ENCODE measurements around the gene MAP2. TPM values are rescaled to one million over a fixed set of nuclear protein-coding genes. Genes with fewer than 3 reads are reported as not detected.

MAP2 gene
- total and polyA plus RNA-seq, 2 experiments from 2014 or later: 2.9 to 4.4 TPM

- TF ChIP-seq ZNF462 (CRISPR knock-in tag; IDR thresholded peaks at IDR 0.05) (no peak), CREB1 (CRISPR knock-in tag; IDR thresholded peaks at IDR 0.05; ENCODE audit: low read depth) (no peak), POLR2AphosphoS5 (IDR thresholded peaks at IDR 0.05; ENCODE audit: low read depth) (no peak), ETS1 (IDR thresholded peaks at IDR 0.05) (no peak), JUNB (IDR thresholded peaks at IDR 0.05; ENCODE audit: unreplicated experiment) (no peak)
Measured at GRCh38 chr2:209391776-209392401, 32.0 kb upstream of the MAP2 start (continued).

- no peak overlapping the region for H3K4me3 ChIP-seq
- no peaks in the 10 kb centered on the region for H3K36me3 ChIP-seq (ENCODE audit: insufficient read depth)
- H4K20me1 ChIP-seq (replicated peaks; ENCODE audit: insufficient read depth): no peaks in the 10 kb centered on the region
- ATAC-seq: no peak
- no peak overlapping the region for H2AFZ ChIP-seq
- no peaks in the 10 kb centered on the region for H3F3A ChIP-seq (replicated peaks; ENCODE audit: low read depth)
- Mint-ChIP-seq H3K4me3 (no peak overlapping the region), H3K36me3 (ENCODE audit: low read depth) (no peaks in the 10 kb centered on the region), H3K4me1 (no peaks in the 10 kb centered on the region), H3K27me3 (ENCODE audit: insufficient read depth, low read depth, poor library complexity) (peaks cover 2% of the 10 kb centered on the region), H3K27ac (no peak overlapping the region), H3K9me3 (no peaks in the 10 kb centered on the region)
- H3K79me2 ChIP-seq (replicated peaks; ENCODE audit: insufficient read depth): no peaks in the 10 kb centered on the region
- H3K27me3 ChIP-seq (ENCODE audit: insufficient read depth): no peaks in the 10 kb centered on the region
- H3K27ac ChIP-seq (ENCODE audit: low read depth): no peak overlapping the region
- H3K4me1 ChIP-seq (ENCODE audit: insufficient read depth): no peaks in the 10 kb centered on the region
- H3K9me2 ChIP-seq (ENCODE audit: insufficient read depth): no peaks in the 10 kb centered on the region
- no peak for DNase-seq (ENCODE audit: low spot score)
- no peak overlapping the region for H3K4me2 ChIP-seq
- TF ChIP-seq CREB1 (CRISPR knock-in tag; IDR thresholded peaks at IDR 0.05; ENCODE audit: low read depth) (no peak), NANOG (IDR thresholded peaks at IDR 0.05; ENCODE audit: borderline replicate concordance) (no peak), ZNF331 (CRISPR knock-in tag; IDR thresholded peaks at IDR 0.05; ENCODE audit: low read depth) (no peak), ZNF462 (CRISPR knock-in tag; IDR thresholded peaks at IDR 0.05) (no peak), ZNF114 (CRISPR knock-in tag; IDR thresholded peaks at IDR 0.05) (no peak)
Measured at GRCh38 chr2:209395229-209395628, 28.6 kb upstream of the MAP2 start.

Measured in GM23338 (cell line).